ENCODE data around the gene ZCCHC2.

DNA sequence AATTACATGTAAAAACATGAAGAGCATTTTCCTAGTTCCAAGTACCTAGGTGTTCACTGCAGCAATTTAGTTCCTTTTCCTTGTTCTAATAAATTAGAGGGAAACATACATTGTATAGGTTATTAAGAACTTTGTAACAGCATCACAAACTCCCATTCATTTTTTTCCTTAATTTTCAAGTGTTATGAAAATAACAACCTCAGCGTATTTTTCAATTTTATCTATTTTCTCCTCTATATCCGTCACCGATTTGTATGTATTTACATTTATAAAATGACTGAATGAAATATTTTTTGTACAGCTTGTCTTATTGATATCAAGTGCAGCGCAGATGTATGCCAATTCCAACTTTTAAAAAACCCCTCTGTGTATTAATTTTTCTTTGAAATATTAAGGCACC lies 44.0 kb downstream of the ZCCHC2 start:
- TF ChIP-seq, protein P1, sequence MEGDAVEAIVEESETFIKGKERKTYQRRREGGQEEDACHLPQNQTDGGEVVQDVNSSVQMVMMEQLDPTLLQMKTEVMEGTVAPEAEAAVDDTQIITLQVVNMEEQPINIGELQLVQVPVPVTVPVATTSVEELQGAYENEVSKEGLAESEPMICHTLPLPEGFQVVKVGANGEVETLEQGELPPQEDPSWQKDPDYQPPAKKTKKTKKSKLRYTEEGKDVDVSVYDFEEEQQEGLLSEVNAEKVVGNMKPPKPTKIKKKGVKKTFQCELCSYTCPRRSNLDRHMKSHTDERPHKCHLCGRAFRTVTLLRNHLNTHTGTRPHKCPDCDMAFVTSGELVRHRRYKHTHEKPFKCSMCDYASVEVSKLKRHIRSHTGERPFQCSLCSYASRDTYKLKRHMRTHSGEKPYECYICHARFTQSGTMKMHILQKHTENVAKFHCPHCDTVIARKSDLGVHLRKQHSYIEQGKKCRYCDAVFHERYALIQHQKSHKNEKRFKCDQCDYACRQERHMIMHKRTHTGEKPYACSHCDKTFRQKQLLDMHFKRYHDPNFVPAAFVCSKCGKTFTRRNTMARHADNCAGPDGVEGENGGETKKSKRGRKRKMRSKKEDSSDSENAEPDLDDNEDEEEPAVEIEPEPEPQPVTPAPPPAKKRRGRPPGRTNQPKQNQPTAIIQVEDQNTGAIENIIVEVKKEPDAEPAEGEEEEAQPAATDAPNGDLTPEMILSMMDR (IDR thresholded peaks at IDR 0.05 in 4 of 5, conservative IDR thresholded peaks at IDR 0.05 in 1 of 5), result no peak
- no peak for TF ChIP-seq POLR2A (IDR thresholded peaks at IDR 0.05)
